GM06990 (cell line): ENCODE results near the gene DSCAML1.

Source experiments
- DNase-seq: peaks from one replicate; pipeline ENCODE4 v3.0.0-alpha.2; 2011; ENCODE audit not compliant: insufficient read length; ENCODE audit errors: extremely low read depth
- H3K27me3 ChIP-seq: replicated peaks from 2 replicates; pipeline ENCODE4 v1.6.0; 2011; ENCODE audit warnings: low read length; ENCODE audit not compliant: control insufficient read depth, insufficient read depth
- H3K36me3 ChIP-seq: 2 replicates; pipeline ENCODE4 v1.5.1; 2011; ENCODE audit warnings: low read length; ENCODE audit not compliant: control insufficient read depth, insufficient read depth
- H3K4me3 ChIP-seq: replicated peaks from 2 replicates; pipeline ENCODE4 v1.5.1; 2011; ENCODE audit warnings: low read depth, mild to moderate bottlenecking, control low read depth, low read length
- CTCF ChIP-seq: IDR thresholded peaks from 2 replicates; pipeline ENCODE4 v1.5.1; 2011; ENCODE audit warnings: low read length, control low read depth, mild to moderate bottlenecking, inconsistent platforms; ENCODE audit not compliant: insufficient read depth, poor library complexity, severe bottlenecking

DSCAML1 gene

GRCh38 chr11:117771197-117771596, 25.8 kb downstream of the DSCAML1 start:
- no peak for DNase-seq
- Histone ChIP-seq H3K36me3 (no peaks in the 10 kb centered on the region), H3K4me3 (no peak overlapping the region), H3K27me3 (peaks cover 3% of the 10 kb centered on the region; the same call in 1 of the 2 replicates)
- no peak for TF ChIP-seq CTCF

GRCh38 chr11:117770061-117770460, 27.0 kb downstream of the DSCAML1 start:
- Histone ChIP-seq H3K4me3 (no peak overlapping the region), H3K27me3 (peaks cover 3% of the 10 kb centered on the region; the same call in 1 of the 2 replicates), H3K36me3 (no peaks in the 10 kb centered on the region)
- no peak for DNase-seq
- TF ChIP-seq CTCF: no peak

DNA sequence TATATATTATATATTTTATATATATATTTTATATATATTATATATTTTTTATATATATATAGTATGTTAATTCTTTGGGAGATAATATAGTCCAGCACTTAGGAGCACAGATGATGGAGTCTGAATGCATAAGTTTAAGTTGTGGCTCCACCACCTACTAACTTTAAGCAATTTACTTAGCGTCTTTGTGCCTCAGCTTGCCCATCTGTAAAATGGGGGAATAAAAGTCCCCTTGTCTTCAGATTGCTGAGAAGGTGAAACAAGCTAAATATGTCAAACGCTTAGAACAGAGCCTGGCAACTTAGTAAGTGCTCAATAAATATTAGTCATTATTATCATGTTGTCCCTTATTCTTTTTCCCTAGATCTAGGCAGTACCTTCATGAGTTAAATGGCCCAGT, 27.5 kb downstream of the DSCAML1 start:
- H3K36me3 ChIP-seq: no peaks in the 10 kb centered on the region
- H3K4me3 ChIP-seq: no peak overlapping the region
- no peak for DNase-seq
- no peak for TF ChIP-seq CTCF
- peaks cover 3% of the 10 kb centered on the region; the same call in 1 of the 2 replicates for H3K27me3 ChIP-seq

- H3K27me3 ChIP-seq: peaks cover 3% of the 10 kb centered on the region; the same call in 1 of the 2 replicates
- no peak overlapping the region for H3K4me3 ChIP-seq
- no peaks in the 10 kb centered on the region for H3K36me3 ChIP-seq
- no peak for TF ChIP-seq CTCF
- DNase-seq: no peak
Observed at GRCh38 chr11:117768506-117768905, 28.5 kb downstream of the DSCAML1 start.

DNA sequence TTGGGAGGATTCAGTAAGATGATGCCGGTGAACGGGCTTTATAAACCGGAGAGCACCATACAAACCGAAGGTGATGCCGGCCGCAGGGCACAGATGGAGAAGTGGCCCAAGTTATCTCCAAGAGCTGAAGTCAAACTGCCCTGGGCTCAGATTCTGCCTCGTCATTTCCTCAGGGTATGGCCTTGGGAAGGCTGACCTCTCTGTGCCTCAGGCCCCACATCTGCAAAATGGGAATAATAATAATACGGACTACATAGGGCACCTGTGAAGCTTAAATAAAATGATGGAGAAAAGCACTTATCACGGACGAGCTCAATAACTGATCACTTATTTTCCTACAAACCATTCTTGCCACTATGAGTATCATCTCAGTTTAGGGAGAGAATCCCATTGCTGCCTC, 29.9 kb downstream of the DSCAML1 start:
- Histone ChIP-seq H3K4me3 (no peak overlapping the region), H3K36me3 (no peaks in the 10 kb centered on the region), H3K27me3 (peaks cover 3% of the 10 kb centered on the region; the same call in 1 of the 2 replicates)
- DNase-seq: no peak
- no peak for TF ChIP-seq CTCF

DNA sequence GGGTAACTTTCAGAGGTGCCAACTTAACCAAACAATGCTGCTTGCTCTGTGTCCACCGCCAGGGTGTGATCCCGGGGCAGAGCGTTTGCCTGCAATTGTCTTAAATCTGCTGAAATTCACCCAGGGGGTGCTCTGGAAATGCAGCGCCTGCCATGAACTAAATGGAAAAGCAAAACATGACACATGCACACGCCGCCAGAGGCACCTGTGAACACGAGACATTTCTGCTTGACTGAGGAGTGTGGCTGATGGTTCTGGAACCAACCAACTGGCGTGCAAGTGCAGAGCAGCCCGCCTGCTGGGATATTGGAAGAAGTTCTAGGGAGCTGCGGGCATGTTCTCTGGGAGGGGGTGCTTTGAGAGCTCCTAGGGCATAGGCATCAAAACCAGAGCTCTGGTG, 30.4 kb downstream of the DSCAML1 start:
- no peak for TF ChIP-seq CTCF
- peaks cover 3% of the 10 kb centered on the region; the same call in 1 of the 2 replicates for H3K27me3 ChIP-seq
- DNase-seq: no peak
- H3K4me3 ChIP-seq: no peak overlapping the region
- no peaks in the 10 kb centered on the region for H3K36me3 ChIP-seq
